SK-N-SH (cell line): ENCODE data around the gene GATA2.

ENCODE experiments used
- CTCF ChIP-seq: fragments of 200-600 bp; sonication (generic); IDR thresholded peaks from 2 replicates; pipeline ENCODE4 v1.6.1; 2017; ENCODE audit warnings: antibody characterized with exemption, mild to moderate bottlenecking, moderate library complexity
- EZH2phosphoT487 ChIP-seq: fragments of 200-600 bp; sonication (generic); IDR thresholded peaks from 2 replicates; pipeline ENCODE4 v1.6.1; 2017; ENCODE audit warnings: low read depth, mixed run types, mild to moderate bottlenecking, antibody characterized with exemption, moderate library complexity, borderline replicate concordance
- GABPA ChIP-seq: IDR thresholded peaks from 2 replicates; pipeline ENCODE4 v1.4.0; 2012; ENCODE audit warnings: low read depth, mild to moderate bottlenecking
- IRF3 ChIP-seq: fragments of 150-350 bp; IDR thresholded peaks from 2 replicates; pipeline ENCODE4 v1.6.1; 2016; ENCODE audit warnings: mild to moderate bottlenecking, low read depth, low read length
- MXI1 ChIP-seq: IDR thresholded peaks from 2 replicates; pipeline ENCODE4 v1.6.1; 2012; ENCODE audit warnings: mild to moderate bottlenecking, low read depth, low read length, improper control_type of control experiment
- POLR2AphosphoS5 ChIP-seq: IDR thresholded peaks from 2 replicates; pipeline ENCODE4 v1.6.1; 2012; ENCODE audit warnings: low read depth, low read length
- SMC3 ChIP-seq: IDR thresholded peaks from 2 replicates; pipeline ENCODE4 v1.6.1; 2012; ENCODE audit warnings: low read depth, low read length, improper control_type of control experiment
- TAF1 ChIP-seq: IDR thresholded peaks from 2 replicates; pipeline ENCODE4 v1.6.1; 2012; ENCODE audit warnings: low read depth, mild to moderate bottlenecking, low read length, moderate library complexity, borderline replicate concordance
- YY1 ChIP-seq: IDR thresholded peaks from 2 replicates; pipeline ENCODE4 v1.4.0; 2012; ENCODE audit warnings: low read depth, mild to moderate bottlenecking

- TF ChIP-seq CTCF (no peak), SMC3 (no peak), MXI1 (no peak), GABPA (no peak), EZH2phosphoT487 (no peak), TAF1 (no peak), POLR2AphosphoS5 (no peak), YY1 (no peak), IRF3 (no peak)
These were observed 40.9 kb downstream of the GATA2 start for GRCh38 chr3:128452120-128452519.
